Mesendoderm (in vitro differentiated cells): ENCODE data around the gene ACSF3.

Experiments used
- DNase-seq: peaks from one replicate; pipeline ENCODE4 v3.0.0; 2013
- H2AK5ac ChIP-seq: 2 replicates; pipeline ENCODE4 v1.6.1; 2013; ENCODE audit warnings: low read length, inconsistent platforms
- H2BK120ac ChIP-seq: 2 replicates; pipeline ENCODE4 v1.6.1; 2013; ENCODE audit warnings: low read depth, mild to moderate bottlenecking, low read length, moderate library complexity, mixed read lengths
- H2BK15ac ChIP-seq: replicated peaks from 2 replicates; pipeline ENCODE4 v1.6.1; 2013; ENCODE audit warnings: low read depth, mild to moderate bottlenecking, moderate library complexity
- H2BK5ac ChIP-seq: 2 replicates; pipeline ENCODE4 v1.6.1; 2013; ENCODE audit warnings: low read length, inconsistent platforms
- H3K18ac ChIP-seq: 2 replicates; pipeline ENCODE4 v1.6.1; 2013; ENCODE audit warnings: mild to moderate bottlenecking, low read length, mixed read lengths
- H3K23ac ChIP-seq: one replicate; pipeline ENCODE4 v1.6.1; 2013; ENCODE audit warnings: low read length
- H3K27ac ChIP-seq: 2 replicates; pipeline ENCODE4 v1.5.1; 2013; ENCODE audit warnings: low read depth, mild to moderate bottlenecking, inconsistent platforms, low read length, moderate library complexity
- H3K27me3 ChIP-seq: 2 replicates; pipeline ENCODE4 v1.6.1; 2013; ENCODE audit warnings: low read length, control low read depth, mild to moderate bottlenecking, inconsistent platforms; ENCODE audit not compliant: insufficient read depth, poor library complexity
- H3K36me3 ChIP-seq: 2 replicates; pipeline ENCODE4 v1.6.1; 2013; ENCODE audit warnings: low read length, inconsistent platforms; ENCODE audit not compliant: control insufficient read depth, insufficient read depth
- H3K4ac ChIP-seq: one replicate; pipeline ENCODE4 v1.6.1; 2013; ENCODE audit warnings: low read depth, mild to moderate bottlenecking, low read length, moderate library complexity
- H3K4me1 ChIP-seq: 2 replicates; pipeline ENCODE4 v1.6.1; 2013; ENCODE audit warnings: low read depth, low read length, inconsistent platforms; ENCODE audit not compliant: control insufficient read depth
- H3K4me2 ChIP-seq: 2 replicates; pipeline ENCODE4 v1.6.1; 2013; ENCODE audit warnings: low read length
- H3K4me3 ChIP-seq: 2 replicates; pipeline ENCODE4 v1.5.1; 2013; ENCODE audit warnings: mild to moderate bottlenecking, low read length
- H3K56ac ChIP-seq: one replicate; pipeline ENCODE4 v1.6.1; 2013; ENCODE audit warnings: low read length
- H3K79me1 ChIP-seq: 2 replicates; pipeline ENCODE4 v1.6.1; 2013; ENCODE audit warnings: low read length, inconsistent platforms
- H3K79me2 ChIP-seq: 2 replicates; pipeline ENCODE4 v1.6.1; 2013; ENCODE audit warnings: mild to moderate bottlenecking, low read length; ENCODE audit not compliant: control insufficient read depth, insufficient read depth
- H3K9ac ChIP-seq: 2 replicates; pipeline ENCODE4 v1.6.1; 2013; ENCODE audit warnings: low read length, inconsistent platforms
- H4K5ac ChIP-seq: one replicate; pipeline ENCODE4 v1.6.1; 2013; ENCODE audit warnings: low read length
- H4K8ac ChIP-seq: one replicate; pipeline ENCODE4 v1.6.1; 2013; ENCODE audit warnings: low read depth, mild to moderate bottlenecking, control low read depth, low read length, moderate library complexity
- WGBS: extraction: QIAGEN DNeasy Blood & Tissue Kit; methylation state at CpG from one replicate; pipeline ENCODE4 v1.1.7; 2013; ENCODE audit warnings: low lambda C conversion rate, missing lambda C conversion rate; ENCODE audit not compliant: insufficient coverage; ENCODE audit errors: extremely low coverage; 5-methylcytosine and 5-hydroxymethylcytosine counted together

ACSF3 gene

GRCh38 chr16:89123001-89123830, 29.6 kb downstream of the ACSF3 start:
- Histone ChIP-seq H4K5ac (no peak overlapping the region), H2AK5ac (no peak overlapping the region), H3K36me3 (no peaks in the 10 kb centered on the region), H3K4me3 (no peak overlapping the region), H3K27me3 (no peaks in the 10 kb centered on the region), H2BK15ac (no peak overlapping the region), H3K4me1 (no peaks in the 10 kb centered on the region), H3K56ac (no peak overlapping the region), H3K9ac (no peak overlapping the region), H3K79me1 (no peaks in the 10 kb centered on the region), H3K4me2 (no peak overlapping the region), H3K23ac (no peak overlapping the region), H3K27ac (no peak overlapping the region), H2BK5ac (no peak overlapping the region), H3K4ac (no peak overlapping the region), H4K8ac (no peak overlapping the region), H2BK120ac (no peak overlapping the region), H3K18ac (no peak overlapping the region), H3K79me2 (no peaks in the 10 kb centered on the region)
- no CpG with 5 or more reads among the region's 25 CpGs for WGBS
- DNase-seq: no peak

- H2AK5ac ChIP-seq: no peak overlapping the region
- DNase-seq: no peak
- no peak overlapping the region for H3K4me3 ChIP-seq
- no peak overlapping the region for H4K5ac ChIP-seq
- H3K56ac ChIP-seq: no peak overlapping the region
- H2BK15ac ChIP-seq: no peak overlapping the region
- WGBS: no CpG with 5 or more reads among the region's 12 CpGs
- no peak overlapping the region for H3K4ac ChIP-seq
- H3K27ac ChIP-seq: no peak overlapping the region
- H3K79me2 ChIP-seq: no peaks in the 10 kb centered on the region
- H3K4me1 ChIP-seq: no peaks in the 10 kb centered on the region
- H4K8ac ChIP-seq: no peak overlapping the region
- H3K27me3 ChIP-seq: no peaks in the 10 kb centered on the region
- H3K4me2 ChIP-seq: no peak overlapping the region
- no peak overlapping the region for H2BK5ac ChIP-seq
- H3K9ac ChIP-seq: no peak overlapping the region
- H3K18ac ChIP-seq: no peak overlapping the region
- no peaks in the 10 kb centered on the region for H3K36me3 ChIP-seq
- no peak overlapping the region for H2BK120ac ChIP-seq
- H3K23ac ChIP-seq: no peak overlapping the region
- H3K79me1 ChIP-seq: no peaks in the 10 kb centered on the region
Observed at GRCh38 chr16:89123831-89124100, 30.1 kb downstream of the ACSF3 start.

- Histone ChIP-seq H2BK5ac (no peak overlapping the region), H2AK5ac (no peak overlapping the region), H2BK15ac (no peak overlapping the region), H3K9ac (no peak overlapping the region), H4K8ac (no peak overlapping the region), H2BK120ac (no peak overlapping the region), H3K18ac (no peak overlapping the region), H3K4me3 (no peak overlapping the region), H3K23ac (no peak overlapping the region), H3K56ac (no peak overlapping the region), H3K79me1 (no peaks in the 10 kb centered on the region), H3K4me1 (no peaks in the 10 kb centered on the region), H3K4me2 (no peak overlapping the region), H3K4ac (no peak overlapping the region), H4K5ac (no peak overlapping the region), H3K27ac (no peak overlapping the region), H3K36me3 (peaks cover 2% of the 10 kb centered on the region), H3K79me2 (no peaks in the 10 kb centered on the region), H3K27me3 (no peaks in the 10 kb centered on the region)
- DNase-seq: no peak
- no CpG with 5 or more reads among the region's 1 CpG for WGBS
Observed at GRCh38 chr16:89129378-89129777, 35.7 kb downstream of the ACSF3 start.

- H3K9ac ChIP-seq: no peak overlapping the region
- H3K4me1 ChIP-seq: no peaks in the 10 kb centered on the region
- no peak overlapping the region for H2BK15ac ChIP-seq
- H4K8ac ChIP-seq: no peak overlapping the region
- no peak overlapping the region for H3K27ac ChIP-seq
- no peak overlapping the region for H3K56ac ChIP-seq
- no peak overlapping the region for H3K4me3 ChIP-seq
- no peak overlapping the region for H4K5ac ChIP-seq
- H3K36me3 ChIP-seq: peaks cover 2% of the 10 kb centered on the region
- H3K23ac ChIP-seq: no peak overlapping the region
- H3K4me2 ChIP-seq: no peak overlapping the region
- no peaks in the 10 kb centered on the region for H3K27me3 ChIP-seq
- H3K79me1 ChIP-seq: no peaks in the 10 kb centered on the region
- no peak for DNase-seq
- H3K4ac ChIP-seq: no peak overlapping the region
- no peak overlapping the region for H3K18ac ChIP-seq
- no peak overlapping the region for H2BK120ac ChIP-seq
- no peak overlapping the region for H2BK5ac ChIP-seq
- H3K79me2 ChIP-seq: no peaks in the 10 kb centered on the region
- no peak overlapping the region for H2AK5ac ChIP-seq
- no CpG with 5 or more reads among the region's 5 CpGs for WGBS
Observed at GRCh38 chr16:89130448-89130847, 36.8 kb downstream of the ACSF3 start.

GRCh38 chr16:89131783-89132182, 38.1 kb downstream of the ACSF3 start:
- Histone ChIP-seq H3K4ac (no peak overlapping the region), H3K79me2 (no peaks in the 10 kb centered on the region), H2BK120ac (no peak overlapping the region), H3K4me3 (no peak overlapping the region), H2AK5ac (no peak overlapping the region), H3K23ac (no peak overlapping the region), H2BK15ac (no peak overlapping the region), H3K27ac (no peak overlapping the region), H3K4me1 (no peaks in the 10 kb centered on the region), H3K9ac (no peak overlapping the region), H3K27me3 (no peaks in the 10 kb centered on the region), H3K18ac (no peak overlapping the region), H3K56ac (no peak overlapping the region), H3K79me1 (no peaks in the 10 kb centered on the region), H2BK5ac (no peak overlapping the region), H4K5ac (no peak overlapping the region), H3K36me3 (peaks cover 2% of the 10 kb centered on the region), H4K8ac (no peak overlapping the region), H3K4me2 (no peak overlapping the region)
- DNase-seq: no peak
- no CpG with 5 or more reads among the region's 17 CpGs for WGBS
